NB4 (cell line): ENCODE data around the gene TSPAN5.

Source experiments
- DNase-seq: peaks from one replicate; pipeline ENCODE4 v3.0.0; 2010; ENCODE audit warnings: low read depth
- H3K4me3 ChIP-seq: one replicate; pipeline ENCODE4 v1.5.1; 2011; ENCODE audit warnings: mild to moderate bottlenecking, low read depth, low read length, moderate library complexity
- CTCF ChIP-seq: IDR thresholded peaks from one replicate; pipeline ENCODE4 v1.5.1; 2012; ENCODE audit warnings: low read depth, low read length
- MAX ChIP-seq: IDR thresholded peaks from 2 replicates; pipeline ENCODE4 v1.6.1; 2011; ENCODE audit warnings: low read depth, low read length
- MYC ChIP-seq: IDR thresholded peaks from 2 replicates; pipeline ENCODE4 v1.6.1; 2011; ENCODE audit warnings: low read depth, low read length
- POLR2A ChIP-seq: IDR thresholded peaks from 2 replicates; pipeline ENCODE4 v1.6.1; 2011; ENCODE audit warnings: mild to moderate bottlenecking; ENCODE audit not compliant: insufficient read length; ENCODE audit errors: extremely low read depth

Gene TSPAN5

DNA sequence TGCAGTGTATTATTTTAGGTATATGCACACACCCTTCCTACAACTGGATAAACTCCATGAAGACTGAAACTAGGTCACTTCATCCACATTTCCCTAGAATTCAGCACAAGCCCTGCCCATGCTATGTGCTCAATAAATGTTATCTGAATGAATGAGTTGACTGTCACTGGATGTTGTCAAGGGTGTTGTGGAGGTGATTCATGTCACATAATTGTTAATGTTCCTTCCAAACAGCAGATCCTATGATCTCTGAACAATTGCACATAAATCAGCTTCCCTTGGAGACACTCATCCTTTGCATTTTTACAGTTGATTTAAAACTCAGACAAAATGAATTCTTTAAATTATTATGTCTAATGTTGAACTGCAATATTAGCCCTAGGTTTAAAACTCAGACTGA is 154.7 kb downstream of the TSPAN5 start:
- DNase-seq: no peak
- H3K4me3 ChIP-seq: no peak overlapping the region
- no peak for TF ChIP-seq MYC
- no peak for TF ChIP-seq MAX
- TF ChIP-seq POLR2A: no peak
- TF ChIP-seq CTCF: no peak

DNA sequence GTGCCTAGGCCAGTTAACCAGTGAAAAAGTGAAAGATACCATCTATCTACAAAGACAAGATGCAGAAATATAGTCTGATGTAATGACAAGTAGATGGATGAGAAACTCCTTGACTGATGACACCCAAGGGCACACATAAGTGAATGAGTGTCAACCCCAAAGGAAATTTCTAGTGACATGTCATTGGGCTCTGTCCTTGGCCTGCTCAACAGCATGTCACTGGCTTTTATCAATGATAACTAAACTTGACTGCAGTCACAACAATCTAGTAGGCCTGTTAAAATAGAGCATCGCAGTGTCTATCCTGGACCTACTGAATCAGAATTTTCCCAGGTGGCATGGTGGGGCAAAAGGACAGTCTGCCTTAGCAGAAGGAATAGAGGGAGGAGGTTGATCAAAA is 155.8 kb downstream of the TSPAN5 start:
- no peak overlapping the region for H3K4me3 ChIP-seq
- DNase-seq: no peak
- no peak for TF ChIP-seq MYC
- TF ChIP-seq MAX: no peak
- TF ChIP-seq CTCF: no peak
- TF ChIP-seq POLR2A: no peak

- no peak for TF ChIP-seq MYC
- no peak for TF ChIP-seq POLR2A
- TF ChIP-seq MAX: no peak
- no peak for TF ChIP-seq CTCF
- no peak overlapping the region for H3K4me3 ChIP-seq
- DNase-seq: no peak
These were observed 156.4 kb downstream of the TSPAN5 start for GRCh38 chr4:98502031-98502430.

DNA sequence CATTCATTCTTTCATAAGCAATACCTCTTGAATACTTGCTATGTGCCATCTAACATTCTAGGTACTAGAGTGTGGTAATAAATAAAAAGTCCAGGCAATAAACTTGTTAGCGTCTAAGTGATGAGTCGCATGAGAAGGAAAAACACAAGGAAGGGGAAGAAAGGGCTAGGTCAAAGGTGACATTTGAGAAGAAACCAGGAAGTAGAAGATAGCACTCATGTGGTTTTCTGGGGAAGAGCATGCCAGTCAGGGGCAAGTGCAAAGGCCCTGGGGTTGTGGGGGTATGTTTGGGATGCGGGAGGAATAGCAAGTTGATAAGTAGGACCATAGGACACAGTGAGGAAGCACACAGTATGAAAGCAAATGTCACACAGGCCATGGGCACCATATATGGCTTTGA is 157.0 kb downstream of the TSPAN5 start:
- no peak overlapping the region for H3K4me3 ChIP-seq
- TF ChIP-seq MYC (no peak), POLR2A (no peak), MAX (no peak), CTCF (no peak)
- peak; percentile 24 for DNase-seq

GRCh38 chr4:98498774-98499173 is 159.6 kb downstream of the TSPAN5 start:
- DNase-seq: no peak
- no peak for TF ChIP-seq MAX
- no peak for TF ChIP-seq MYC
- no peak for TF ChIP-seq POLR2A
- no peak for TF ChIP-seq CTCF
- H3K4me3 ChIP-seq: no peak overlapping the region

- no peak for DNase-seq
- no peak for TF ChIP-seq MYC
- no peak for TF ChIP-seq CTCF
- no peak for TF ChIP-seq MAX
- TF ChIP-seq POLR2A: no peak
These were observed 162.1 kb downstream of the TSPAN5 start for GRCh38 chr4:98496152-98496845.

More at GRCh38 chr4:98496152-98496845, 162.1 kb downstream of the TSPAN5 start:
- no peak overlapping the region for H3K4me3 ChIP-seq
